OCI-LY3 (cell line): ENCODE data around the gene DSPP.

ENCODE experiments used
- H2AFZ ChIP-seq: fragments of 200-600, 300-600 bp; shearing (Covaris generic); 2 replicates; pipeline ENCODE4 v1.6.0; 2014; ENCODE audit warnings: antibody characterized with exemption, low read depth, low read length
- H3K27ac ChIP-seq: fragments of 200-600, 300-600 bp; sonication (generic); 2 replicates; pipeline ENCODE4 v1.5.1; 2014; ENCODE audit warnings: mild to moderate bottlenecking, low read length, moderate library complexity, mixed read lengths
- H3K27me3 ChIP-seq: fragments of 200-600, 300-600 bp; sonication (generic); 2 replicates; pipeline ENCODE4 v1.6.1; 2014; ENCODE audit warnings: low read depth, low read length, mixed read lengths
- H3K36me3 ChIP-seq: fragments of 200-600, 300-600 bp; sonication (generic); replicated peaks from 2 replicates; pipeline ENCODE3; 2014; ENCODE audit warnings: low read depth, low read length, mixed read lengths
- H3K4me1 ChIP-seq: fragments of 300-600, 200-600 bp; sonication (generic); 2 replicates; pipeline ENCODE4 v1.6.1; 2014; ENCODE audit warnings: low read length, mixed read lengths
- H3K4me2 ChIP-seq: fragments of 200-600, 300-600 bp; sonication (generic); 2 replicates; pipeline ENCODE4 v1.6.1; 2014; ENCODE audit warnings: low read length, mixed read lengths
- H3K4me3 ChIP-seq: fragments of 300-600, 200-600 bp; sonication (generic); 2 replicates; pipeline ENCODE4 v1.5.1; 2014; ENCODE audit warnings: antibody characterized with exemption, mild to moderate bottlenecking, low read length, moderate library complexity
- H3K79me2 ChIP-seq: fragments of 300-600, 200-600 bp; shearing (Covaris generic); 2 replicates; pipeline ENCODE4 v1.6.1; 2014; ENCODE audit warnings: mild to moderate bottlenecking, low read length, mixed read lengths
- H3K9ac ChIP-seq: fragments of 300-600, 200-600 bp; shearing (Covaris generic); 2 replicates; pipeline ENCODE4 v1.6.0; 2014; ENCODE audit warnings: mild to moderate bottlenecking, low read length, moderate library complexity
- H3K9me3 ChIP-seq: fragments of 200-600, 300-600 bp; shearing (Covaris generic); 2 replicates; pipeline ENCODE4 v1.6.1; 2014; ENCODE audit warnings: low read length, mixed read lengths; ENCODE audit not compliant: insufficient read depth
- H4K20me1 ChIP-seq: fragments of 200-600, 300-600 bp; sonication (generic); 2 replicates; pipeline ENCODE4 v1.6.1; 2016; ENCODE audit warnings: low read length, mixed read lengths; ENCODE audit not compliant: insufficient read depth
- CTCF ChIP-seq: fragments of 200-600, 300-600 bp; sonication (generic); IDR thresholded peaks from 2 replicates; pipeline ENCODE4 v1.5.1; 2014; ENCODE audit warnings: antibody characterized with exemption, low read length, low read depth
- EZH2phosphoT487 ChIP-seq: fragments of 200-600 bp; shearing (Covaris generic); IDR thresholded peaks from 2 replicates; pipeline ENCODE4 v1.6.1; 2018; ENCODE audit warnings: antibody characterized with exemption, mixed run types, low read depth

DSPP gene

GRCh38 chr4:87584222-87584908 is 24.0 kb upstream of the DSPP start:
- Histone ChIP-seq H2AFZ (no peak overlapping the region), H3K27ac (no peak overlapping the region), H3K9me3 (no peaks in the 10 kb centered on the region), H3K4me2 (no peak overlapping the region), H3K4me3 (no peak overlapping the region), H3K36me3 (no peaks in the 10 kb centered on the region), H3K27me3 (no peaks in the 10 kb centered on the region), H3K4me1 (no peaks in the 10 kb centered on the region), H3K9ac (no peak overlapping the region), H3K79me2 (no peaks in the 10 kb centered on the region), H4K20me1 (no peaks in the 10 kb centered on the region)
- TF ChIP-seq EZH2phosphoT487 (no peak), CTCF (no peak)

GRCh38 chr4:87589531-87589930 is 18.8 kb upstream of the DSPP start:
- Histone ChIP-seq H3K27me3 (peaks cover 3% of the 10 kb centered on the region; the same call in 1 of the 2 replicates), H3K4me2 (no peak overlapping the region), H2AFZ (no peak overlapping the region), H3K4me3 (no peak overlapping the region), H3K4me1 (no peaks in the 10 kb centered on the region), H3K27ac (no peak overlapping the region), H3K79me2 (no peaks in the 10 kb centered on the region), H3K9ac (no peak overlapping the region), H3K36me3 (no peaks in the 10 kb centered on the region), H3K9me3 (no peaks in the 10 kb centered on the region), H4K20me1 (no peaks in the 10 kb centered on the region)
- no peak for TF ChIP-seq CTCF
- TF ChIP-seq EZH2phosphoT487 = no peak

GRCh38 chr4:87592124-87592523 is 16.2 kb upstream of the DSPP start:
- Histone ChIP-seq H3K79me2 (no peaks in the 10 kb centered on the region), H3K27ac (no peak overlapping the region), H3K9me3 (no peaks in the 10 kb centered on the region), H3K4me2 (no peak overlapping the region), H3K36me3 (no peaks in the 10 kb centered on the region), H3K4me3 (no peak overlapping the region), H3K27me3 (peaks cover 3% of the 10 kb centered on the region; the same call in 1 of the 2 replicates), H3K4me1 (no peaks in the 10 kb centered on the region), H2AFZ (no peak overlapping the region), H4K20me1 (no peaks in the 10 kb centered on the region), H3K9ac (no peak overlapping the region)
- no peak for TF ChIP-seq CTCF
- TF ChIP-seq EZH2phosphoT487 = no peak

GRCh38 chr4:87601361-87601760 is 7.0 kb upstream of the DSPP start:
- no peaks in the 10 kb centered on the region for H3K9me3 ChIP-seq
- TF ChIP-seq EZH2phosphoT487 = no peak
- TF ChIP-seq CTCF = no peak
- no peak overlapping the region for H3K9ac ChIP-seq
- H3K4me2 ChIP-seq = no peak overlapping the region
- H4K20me1 ChIP-seq = no peaks in the 10 kb centered on the region
- no peak overlapping the region for H3K27ac ChIP-seq
- H3K36me3 ChIP-seq = no peaks in the 10 kb centered on the region
- H2AFZ ChIP-seq = no peak overlapping the region
- peaks cover 4% of the 10 kb centered on the region for H3K4me1 ChIP-seq
- no peaks in the 10 kb centered on the region for H3K79me2 ChIP-seq
- H3K27me3 ChIP-seq = no peaks in the 10 kb centered on the region
- no peak overlapping the region for H3K4me3 ChIP-seq
